HL-60/S4 treated with phorbol 12-myristate 13-acetate at 8.2 ng/mL for 4 days and 3 days (cell line): ENCODE data around the gene SPATA21.

Experiments used
- in situ Hi-C: fragments of 300-500 bp; cut with MboI; formaldehyde crosslinking; loops from 2 replicates; pipeline ENCODE4 v1.15.0; 2022; ENCODE audit warnings: low sequenced_read_pairs

Gene SPATA21

DNA sequence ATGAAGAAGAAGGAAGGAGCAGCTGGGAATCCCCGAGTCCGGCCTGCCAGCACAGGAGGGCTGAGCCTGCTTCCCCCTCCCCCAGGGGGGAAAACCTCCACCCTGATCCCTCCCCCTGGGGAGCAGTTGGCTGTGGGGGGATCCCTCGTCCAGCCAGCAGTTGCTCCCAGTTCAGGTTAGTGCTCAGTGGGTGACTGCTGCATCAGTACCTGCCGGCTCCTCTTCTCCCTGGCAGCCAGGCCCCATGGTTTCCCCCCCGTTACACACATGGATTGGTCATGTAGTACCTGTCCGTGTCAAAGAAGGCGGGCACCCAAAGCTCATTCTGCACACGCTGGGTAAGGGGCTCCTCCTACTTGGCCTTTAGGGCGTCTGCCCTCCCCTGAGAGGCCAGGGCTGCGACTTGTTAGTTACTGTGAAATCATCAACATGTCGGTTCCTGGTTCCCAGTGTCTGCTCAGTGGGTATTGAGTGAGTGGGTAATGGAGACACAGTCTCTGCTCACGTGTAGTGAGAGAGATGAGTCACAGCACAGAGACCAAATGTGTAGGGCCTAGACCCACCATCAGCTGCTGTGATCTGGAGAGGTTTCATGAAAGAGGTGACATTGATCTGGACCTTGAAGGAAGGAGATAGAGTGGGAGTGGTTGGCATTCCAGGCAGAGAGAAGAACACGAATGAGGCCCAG lies 14.8 kb upstream of the SPATA21 start:
- in situ Hi-C loops = no loop called here

DNA sequence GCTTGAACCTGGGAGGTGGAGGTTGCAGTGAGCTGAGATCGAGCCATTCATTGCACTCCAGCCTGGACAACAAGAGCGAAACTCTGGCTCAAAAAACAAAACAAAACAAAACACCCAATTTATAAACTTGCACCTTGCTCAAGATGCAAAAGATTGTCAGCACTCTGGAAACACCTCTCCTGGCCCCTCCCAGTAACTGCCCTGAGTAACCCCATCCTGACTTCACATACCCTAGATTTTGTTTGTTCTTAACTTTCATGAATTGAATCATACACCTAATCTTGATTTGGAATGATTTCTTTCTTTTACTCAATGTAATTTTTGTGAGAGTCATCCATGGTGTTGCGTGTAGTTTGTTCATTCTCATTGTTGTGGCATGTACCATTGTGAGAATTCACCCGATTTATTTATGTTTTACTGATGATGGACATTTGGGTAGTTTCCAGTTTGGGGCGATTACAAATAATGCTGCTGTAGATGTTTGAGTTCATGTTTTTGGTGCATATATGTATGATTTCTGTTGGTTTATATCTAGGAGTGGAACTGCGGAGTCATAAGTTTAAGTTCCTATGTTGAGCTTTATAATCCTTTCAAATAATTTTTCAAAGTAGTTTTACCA lies 13.7 kb upstream of the SPATA21 start:
- in situ Hi-C loops = no loop called here

DNA sequence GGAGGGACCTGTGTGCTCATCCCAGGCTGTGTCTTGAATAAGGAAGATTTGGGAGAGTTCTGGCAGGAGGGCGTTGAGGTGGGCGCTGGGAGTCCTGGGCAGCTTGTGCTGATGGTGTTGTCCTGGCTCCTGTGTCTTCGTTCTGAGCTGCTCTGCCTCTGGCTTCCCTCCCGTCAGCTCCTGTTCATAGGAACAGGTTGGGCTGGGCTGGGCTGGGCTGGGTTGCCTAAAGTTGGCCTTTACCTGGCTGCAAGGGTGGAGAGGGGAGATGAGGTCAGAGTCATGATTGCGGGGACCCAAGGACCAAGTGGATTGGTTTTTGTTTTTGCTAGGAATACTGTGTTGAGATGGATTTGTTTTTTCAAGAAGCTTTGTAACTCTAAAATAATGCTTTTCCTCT lies 12.4 kb upstream of the SPATA21 start:
- in situ Hi-C loops = no loop called here

DNA sequence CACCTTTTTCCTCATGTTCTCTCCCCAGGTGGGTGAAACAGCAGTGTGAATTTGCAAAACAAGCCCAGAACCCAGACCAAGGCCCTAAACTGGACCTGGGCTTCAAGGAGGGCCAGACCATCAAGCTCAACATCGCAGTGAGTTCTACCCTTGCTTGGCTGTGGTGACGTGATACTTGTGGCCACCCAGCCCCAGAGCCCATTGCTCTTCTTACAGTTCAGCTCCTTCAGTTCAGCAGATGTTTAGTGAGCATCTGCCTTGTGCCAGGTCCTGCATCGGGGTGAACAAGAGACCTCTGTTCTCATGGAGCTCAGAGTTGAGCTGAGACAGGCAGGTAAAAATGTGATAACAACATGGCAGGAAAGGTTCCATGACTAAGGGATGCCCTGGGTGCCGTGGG lies 11.8 kb upstream of the SPATA21 start:
- in situ Hi-C loops = no loop called here

DNA sequence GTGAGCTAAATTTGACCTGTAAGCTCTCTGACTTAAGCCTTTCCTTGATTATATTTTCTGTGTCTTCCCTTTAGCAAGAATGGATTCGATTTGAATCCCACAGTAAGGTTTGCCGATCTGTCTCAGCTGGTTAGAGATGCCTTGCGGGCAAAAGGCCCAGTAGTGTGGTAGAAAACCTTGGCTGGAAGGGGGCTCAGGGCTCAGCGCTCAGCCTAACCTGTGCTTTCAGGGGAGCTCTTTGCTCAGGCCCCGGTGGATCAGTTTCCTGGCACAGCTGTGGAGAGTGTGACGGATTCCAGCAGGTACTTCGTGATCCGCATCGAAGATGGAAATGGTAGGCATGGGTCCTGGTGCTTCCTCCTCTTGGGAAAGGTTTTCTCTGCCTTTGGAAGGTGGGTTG lies 10.4 kb upstream of the SPATA21 start:
- in situ Hi-C loops = no loop called here

DNA sequence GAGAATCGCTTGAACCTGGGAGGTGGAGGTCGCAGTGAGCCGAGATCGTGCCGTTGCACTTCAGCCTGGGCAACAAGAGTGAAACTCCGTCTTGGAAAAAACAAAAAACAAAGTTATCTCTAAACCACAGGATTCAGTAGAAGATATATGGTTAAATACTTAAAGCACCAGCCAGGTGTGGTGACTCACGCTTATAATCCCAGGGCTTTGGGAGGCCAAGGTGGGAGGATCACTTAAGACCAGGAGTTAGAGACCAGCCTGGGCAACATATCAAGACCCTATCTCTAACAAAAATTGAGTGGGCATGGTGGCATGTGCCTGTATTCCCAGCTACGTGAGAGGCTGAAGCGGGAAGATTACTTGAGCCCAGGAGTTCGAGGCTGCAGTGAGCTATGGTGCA lies 8.9 kb upstream of the SPATA21 start:
- in situ Hi-C loops = no loop called here

DNA sequence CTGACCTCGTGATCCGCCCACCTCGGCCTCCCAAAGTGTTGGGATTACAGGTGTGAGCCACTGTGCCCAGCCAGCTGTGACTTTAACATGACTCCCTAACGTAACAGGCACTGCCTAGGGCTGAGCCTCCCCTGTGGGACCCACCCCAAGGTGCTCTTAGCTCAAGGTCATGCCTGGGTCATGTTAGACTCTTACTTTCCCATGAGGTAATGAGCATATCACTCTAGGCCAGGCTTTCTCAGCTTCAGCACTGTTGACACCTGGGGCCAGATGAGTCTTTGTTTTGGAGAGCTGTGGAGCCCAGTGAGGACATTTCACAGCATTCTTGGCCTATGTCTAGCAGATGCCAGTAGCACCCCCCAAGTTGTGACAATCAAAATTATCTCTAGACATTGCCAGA lies 7.8 kb upstream of the SPATA21 start:
- in situ Hi-C loops = no loop called here

DNA sequence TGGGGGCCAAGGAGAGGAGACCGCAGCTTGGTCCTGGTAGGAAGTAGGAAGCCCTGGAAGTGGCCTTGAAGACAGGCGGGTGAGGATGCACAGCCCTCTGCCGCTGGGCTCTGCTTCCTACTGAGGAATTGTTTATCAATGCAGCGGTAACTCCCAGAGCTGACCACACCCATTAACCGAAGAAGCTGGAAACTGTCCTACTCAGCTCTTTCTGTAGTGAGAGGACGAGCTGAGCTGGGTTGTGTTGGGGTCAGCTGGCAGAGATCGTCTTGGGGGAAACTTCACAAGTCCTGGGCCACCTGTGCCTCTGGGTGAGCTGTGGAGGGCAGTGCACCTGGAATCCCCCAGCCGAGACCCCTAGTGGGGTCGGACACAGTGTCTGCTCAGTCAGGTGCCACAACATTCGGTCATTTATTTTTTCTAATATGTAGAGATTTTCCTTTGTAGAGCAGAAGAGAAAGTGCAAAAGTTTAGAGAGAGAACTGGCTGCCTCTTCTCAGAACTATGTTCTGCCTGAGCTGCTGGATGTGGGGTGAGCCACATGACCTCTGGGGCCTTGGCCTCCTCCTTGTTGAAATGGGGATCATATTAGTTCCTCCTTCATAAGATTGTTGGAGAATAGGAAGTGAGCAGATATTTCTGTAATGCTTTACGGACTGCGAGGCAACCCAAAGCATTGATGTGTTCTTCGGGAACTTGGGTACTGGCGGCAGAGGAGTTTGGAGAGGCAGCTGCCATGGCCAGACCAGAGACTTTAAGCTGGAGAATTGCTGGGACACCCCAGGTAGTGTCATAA lies 6.9 kb upstream of the SPATA21 start:
- in situ Hi-C loops = no loop called here

DNA sequence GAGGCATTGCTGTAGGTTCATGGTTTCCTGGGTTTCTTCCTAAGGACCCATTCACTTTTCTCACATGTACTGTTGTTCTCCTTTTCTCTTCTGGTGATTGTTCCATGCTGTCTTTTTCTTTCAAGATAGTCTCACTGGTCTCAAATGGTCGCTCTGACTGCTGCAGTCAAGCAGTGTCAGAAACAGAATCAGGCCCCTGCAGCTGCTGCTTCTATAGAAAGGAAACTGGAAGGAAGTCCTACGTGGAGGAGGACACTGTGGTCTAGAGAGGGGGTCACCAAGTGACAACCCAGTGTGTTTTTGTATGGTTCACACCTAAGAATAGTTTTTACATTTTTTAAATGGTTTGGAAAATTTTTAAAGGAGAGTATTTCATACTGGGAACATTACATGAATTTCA lies 5.7 kb upstream of the SPATA21 start:
- in situ Hi-C loops = no loop called here

DNA sequence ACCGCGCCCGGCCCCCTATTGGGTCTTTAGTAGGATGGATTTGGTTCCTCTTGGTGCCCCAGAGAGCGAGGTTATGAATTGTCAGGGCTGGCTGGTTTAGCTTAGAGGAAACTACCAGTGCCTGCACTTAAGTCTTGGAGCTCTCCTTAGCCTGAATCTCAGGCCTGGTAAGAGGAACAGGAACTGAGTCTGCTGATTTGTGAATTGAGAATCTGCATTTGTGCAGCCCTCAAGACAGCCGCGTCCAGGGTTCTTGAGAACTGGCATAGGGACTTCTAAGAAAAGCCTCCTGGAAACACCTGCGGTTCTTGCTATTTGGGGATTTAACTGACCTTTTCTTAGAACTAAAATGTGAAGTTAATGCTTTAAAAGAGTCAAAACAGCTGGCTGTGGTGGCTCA lies 5.0 kb upstream of the SPATA21 start:
- in situ Hi-C loops = no loop called here

DNA sequence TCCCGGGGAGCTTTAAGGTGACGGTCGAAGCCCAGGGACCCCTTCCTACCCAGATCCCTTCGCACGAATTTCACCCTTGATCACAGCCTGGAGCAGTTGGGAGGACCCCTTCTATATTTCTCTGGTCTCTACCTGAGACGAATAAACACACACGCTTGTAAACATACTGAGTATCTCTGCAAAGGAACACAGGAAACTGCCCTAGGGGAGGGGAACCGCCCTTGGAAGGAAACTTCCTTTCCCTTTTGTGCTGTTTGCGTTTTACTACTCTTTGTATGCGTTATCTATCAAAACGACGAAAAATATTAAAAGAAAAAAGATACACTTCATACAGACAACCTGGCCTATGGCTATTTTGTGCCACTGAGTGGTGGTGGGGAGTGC lies 4.0 kb upstream of the SPATA21 start:
- in situ Hi-C loops = no loop called here

DNA sequence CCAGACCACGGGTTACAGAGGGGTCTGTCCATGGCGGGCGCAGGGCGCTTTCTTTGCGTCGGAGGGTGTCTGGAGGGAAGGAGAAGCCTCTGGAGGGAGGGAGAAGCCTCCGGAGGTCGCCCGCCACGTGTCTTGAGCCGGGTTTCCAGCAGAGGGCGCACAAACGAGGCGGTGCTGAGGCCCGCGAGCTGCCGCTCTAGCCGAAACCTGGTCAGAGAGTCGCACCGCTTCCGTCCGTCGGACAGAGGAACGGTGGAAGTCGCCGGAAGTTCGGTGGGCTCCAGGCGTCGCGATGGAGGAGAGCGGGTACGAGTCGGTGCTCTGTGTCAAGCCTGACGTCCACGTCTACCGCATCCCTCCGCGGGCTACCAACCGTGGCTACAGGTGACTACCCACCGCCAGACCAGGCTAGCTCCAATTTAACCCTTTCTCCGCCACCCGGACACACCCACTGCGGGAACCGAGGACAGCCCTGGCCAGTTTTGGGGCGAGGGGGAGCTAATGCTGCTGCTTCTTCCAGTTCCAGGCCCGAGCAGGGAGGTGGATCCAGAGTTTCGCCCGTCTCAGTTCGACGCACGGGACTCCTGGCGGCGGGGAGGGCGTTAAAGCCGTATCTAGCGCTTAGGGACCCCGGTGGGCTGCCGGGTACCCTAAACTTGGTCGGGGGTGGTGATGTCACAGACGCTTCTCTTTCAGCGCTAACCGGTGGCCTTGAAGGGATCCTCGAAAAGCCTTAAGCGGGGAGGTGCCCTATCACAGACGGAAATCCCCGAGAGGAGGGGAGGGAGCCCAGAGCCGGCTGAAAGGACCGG lies 3.5 kb upstream of the SPATA21 start, which contains the start of gene NECAP2:
NECAP2 (plus strand) TSS at position 255 of the 812 bp plus-strand sequence; CDS start at position 293, 38 bp downstream.
- in situ Hi-C loops = no loop called here

DNA sequence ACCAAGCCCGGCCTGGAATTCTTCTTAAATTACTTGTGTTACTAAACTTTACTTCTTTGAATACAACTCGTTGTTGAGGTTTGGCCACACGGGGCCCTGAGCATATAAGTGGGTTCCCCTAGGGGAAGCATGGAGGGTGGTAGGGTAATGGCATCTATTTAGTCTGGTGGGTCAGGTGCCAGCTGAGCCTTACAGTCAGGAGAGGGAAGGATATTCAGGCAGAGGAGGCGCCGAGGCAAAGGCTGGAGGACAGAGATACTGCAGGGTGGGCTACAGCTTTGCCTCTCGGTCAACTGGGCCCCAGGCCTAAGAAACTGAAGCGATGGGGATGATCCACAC lies 2.9 kb upstream of the SPATA21 start:
- in situ Hi-C loops = no loop called here

DNA sequence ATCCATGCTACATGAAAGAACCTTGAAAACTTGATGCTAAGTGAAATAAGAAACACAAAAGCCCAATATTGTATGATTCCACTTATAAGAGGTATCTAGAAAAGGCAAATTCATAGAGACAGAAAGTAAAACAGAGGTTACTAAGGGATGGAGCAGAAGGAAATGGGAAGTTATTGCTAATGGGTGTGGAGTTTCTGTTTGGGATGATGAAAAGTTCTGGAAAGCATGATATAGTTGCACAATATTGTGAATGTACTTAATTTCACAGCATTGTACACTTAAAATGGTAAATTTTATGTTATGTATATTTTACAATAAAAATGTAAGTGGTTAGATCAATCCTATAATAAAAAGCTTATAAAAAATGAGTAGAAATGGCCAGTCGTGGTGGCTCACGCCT lies 1.7 kb upstream of the SPATA21 start:
- in situ Hi-C loops = no loop called here

DNA sequence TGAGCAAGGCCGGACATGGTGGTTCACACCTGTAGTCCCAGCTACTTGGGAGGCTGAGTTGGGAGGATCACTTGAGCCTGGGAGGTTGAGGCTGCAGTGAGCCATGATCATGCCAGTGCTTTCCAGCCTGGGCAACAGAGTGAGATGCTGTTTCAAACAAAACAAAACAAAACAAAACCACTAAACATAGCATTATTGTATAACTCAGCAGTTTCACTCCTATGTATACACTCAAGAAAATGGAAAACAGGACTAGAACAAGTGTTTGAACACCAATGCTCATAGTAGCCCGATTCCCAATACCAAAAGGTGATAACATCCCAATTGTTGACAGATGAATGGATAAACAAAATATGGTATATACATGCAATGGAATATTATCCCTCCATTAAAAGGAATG lies 1.3 kb upstream of the SPATA21 start:
- in situ Hi-C loops = no loop called here

DNA sequence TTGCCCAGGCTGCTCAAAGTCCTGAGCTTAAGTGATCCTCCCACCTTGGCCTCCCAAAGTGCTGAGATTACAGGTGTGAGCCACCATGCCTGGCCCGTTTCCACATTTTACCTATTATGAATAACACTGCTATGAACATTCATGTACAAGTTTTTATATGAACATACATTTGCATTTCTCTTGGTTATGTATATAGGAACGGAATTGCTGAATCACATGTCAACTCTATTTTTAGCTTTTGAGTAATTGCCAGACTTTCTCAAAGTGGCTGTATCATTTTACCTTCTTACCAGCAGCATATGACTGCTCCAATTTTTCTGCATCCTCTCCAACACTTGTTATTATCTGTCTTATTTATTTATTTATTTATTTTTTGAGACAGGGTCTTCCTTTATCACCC lies 2.7 kb downstream of the SPATA21 start:
- in situ Hi-C loops = no loop called here

DNA sequence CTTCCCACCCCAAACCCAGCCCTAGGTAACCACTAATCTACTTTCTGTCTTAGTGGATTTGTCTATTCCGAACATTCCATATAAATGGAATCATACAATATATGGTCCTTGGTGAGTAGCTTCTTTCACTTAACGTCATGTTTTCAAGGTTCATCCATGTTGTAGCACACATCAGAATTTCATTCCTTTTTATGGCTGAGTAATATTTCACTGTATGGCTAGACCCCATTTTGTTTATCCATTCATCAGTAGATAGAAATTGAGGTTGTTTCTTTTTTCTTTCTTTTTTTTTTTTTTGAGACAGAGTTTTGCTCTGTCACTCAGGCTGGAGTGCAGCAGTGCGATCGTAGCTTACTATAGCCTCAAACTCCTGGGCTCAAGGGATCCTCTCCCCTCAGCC lies 3.2 kb downstream of the SPATA21 start:
- in situ Hi-C loops = no loop called here

DNA sequence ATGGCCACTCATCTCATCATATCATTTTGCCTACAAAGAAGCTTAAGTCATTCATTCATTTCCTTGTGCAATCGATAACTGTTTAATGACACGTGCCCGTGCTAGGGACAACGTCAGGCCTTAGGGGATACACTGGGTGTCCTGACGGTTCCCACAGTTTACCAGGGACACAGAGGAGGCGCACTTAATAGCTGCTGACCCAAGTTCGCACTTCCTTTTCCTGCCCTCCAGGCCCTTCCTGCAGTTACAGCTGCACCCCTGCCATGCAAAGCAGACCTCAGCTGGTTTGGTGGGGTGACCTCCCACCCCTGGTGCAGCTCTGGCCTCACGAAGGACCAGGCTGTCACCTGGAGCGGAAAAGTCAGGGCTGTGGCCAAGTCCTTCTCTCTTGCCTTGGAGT lies 4.2 kb downstream of the SPATA21 start:
- in situ Hi-C loops = no loop called here

DNA sequence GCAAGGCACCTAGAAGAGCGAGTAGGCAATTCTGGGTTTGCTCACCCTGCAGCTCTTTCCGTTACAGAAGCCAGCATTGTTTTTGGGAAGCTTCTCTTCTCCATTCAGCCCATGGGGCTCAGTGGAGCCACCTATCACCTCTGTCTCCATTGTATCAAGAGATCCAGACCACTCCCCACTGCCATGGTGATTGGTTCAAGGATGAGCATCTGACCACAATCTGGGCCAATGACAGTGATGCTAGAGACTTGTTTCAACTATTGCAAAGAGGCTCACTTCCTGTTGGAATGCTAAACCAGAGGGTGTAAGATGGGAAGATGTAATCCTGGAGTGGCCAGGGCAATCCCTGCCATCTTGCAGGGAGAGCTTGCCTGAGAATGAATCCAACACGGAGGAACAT lies 6.6 kb downstream of the SPATA21 start:
- in situ Hi-C loops = no loop called here

DNA sequence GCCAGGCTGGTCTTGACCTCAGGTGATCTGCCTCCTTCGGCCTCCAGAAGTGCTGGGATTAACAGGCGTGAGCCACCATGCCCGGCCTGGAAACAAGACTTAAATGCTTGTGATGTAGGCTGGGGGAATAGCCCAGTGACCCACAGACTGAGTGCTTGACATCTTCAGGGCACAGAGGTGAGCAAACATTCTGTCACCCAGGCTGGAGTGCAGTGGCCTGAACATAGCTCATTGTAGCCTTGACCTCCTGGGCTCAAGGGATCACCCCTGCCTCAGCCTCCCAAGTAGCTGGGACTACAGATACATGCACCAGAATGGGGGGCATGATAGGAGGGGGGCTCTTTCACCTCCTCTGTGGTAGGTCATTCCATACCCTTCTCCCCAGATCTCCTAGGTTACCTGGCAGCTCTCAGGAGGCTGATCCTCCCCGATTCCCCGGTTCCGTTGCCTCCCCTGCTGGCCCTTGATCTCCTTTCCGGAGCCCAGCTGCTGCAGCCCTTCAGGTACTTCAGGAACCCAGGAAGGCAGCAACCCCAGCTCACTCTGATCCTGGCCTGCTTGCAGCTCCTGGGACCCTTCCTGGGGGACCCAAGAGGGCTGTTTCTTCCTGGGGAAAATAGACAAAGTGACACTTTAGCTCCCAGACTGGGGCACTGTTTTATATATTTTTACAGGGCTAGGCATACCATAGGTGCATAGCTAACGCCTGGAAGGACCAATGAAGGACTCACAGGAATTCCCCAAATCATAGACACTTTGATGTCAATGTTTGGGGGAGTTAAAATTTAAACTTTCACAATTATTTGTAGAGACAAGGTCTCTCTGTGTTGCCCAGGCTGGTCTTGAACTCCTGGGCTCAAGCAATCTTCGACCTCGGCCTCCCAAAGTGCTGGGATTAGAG lies 11.8 kb downstream of the SPATA21 start:
- in situ Hi-C loops = no loop called here
